HG03558 (cell line): Measurements from ENCODE around the gene ANKRD63.

Experiments used
- ATAC-seq: cut with Tn5 transposase; IDR thresholded peaks from one replicate; pipeline ENCODE4 v1.9.1; 2021; ENCODE audit warnings: moderate number of reproducible peaks; ENCODE audit not compliant: unreplicated experiment; ENCODE audit errors: extremely low read depth

Gene ANKRD63

DNA sequence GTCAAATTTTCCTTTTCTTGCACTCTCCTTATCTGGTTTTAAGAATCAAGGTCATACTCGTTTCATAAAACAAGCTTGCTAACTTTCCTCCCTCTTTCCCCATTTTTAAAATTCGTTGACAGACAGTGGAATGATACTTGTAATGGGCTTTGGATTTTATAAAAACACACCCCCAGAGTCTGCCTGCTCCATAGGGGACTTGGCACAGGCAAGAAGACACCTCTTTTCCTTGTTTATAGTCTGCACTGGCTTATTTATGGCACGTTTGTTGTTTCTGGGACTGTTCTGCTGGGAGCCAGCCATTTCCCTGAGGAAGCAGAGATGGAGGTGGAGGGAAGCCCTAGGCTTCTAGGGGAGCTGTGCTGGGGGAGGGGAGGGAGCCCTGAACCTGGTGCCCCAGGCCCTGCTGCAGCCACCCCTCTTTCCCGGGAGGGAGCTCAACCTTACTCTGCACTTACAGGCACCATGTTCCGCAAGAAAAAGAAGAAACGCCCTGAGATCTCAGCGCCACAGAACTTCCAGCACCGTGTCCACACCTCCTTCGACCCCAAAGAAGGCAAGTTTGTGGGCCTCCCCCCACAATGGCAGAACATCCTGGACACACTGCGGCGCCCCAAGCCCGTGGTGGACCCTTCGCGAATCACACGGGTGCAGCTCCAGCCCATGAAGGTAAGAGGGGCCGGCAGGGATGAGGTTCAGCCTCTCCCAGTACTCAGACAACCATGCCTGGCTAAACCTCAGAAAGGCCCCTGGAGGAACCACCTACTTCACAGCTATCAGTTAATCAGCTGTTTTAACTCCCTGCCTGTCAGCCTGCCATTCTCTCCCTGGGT, 18.3 kb downstream of the ANKRD63 start:
- no peak for ATAC-seq

DNA sequence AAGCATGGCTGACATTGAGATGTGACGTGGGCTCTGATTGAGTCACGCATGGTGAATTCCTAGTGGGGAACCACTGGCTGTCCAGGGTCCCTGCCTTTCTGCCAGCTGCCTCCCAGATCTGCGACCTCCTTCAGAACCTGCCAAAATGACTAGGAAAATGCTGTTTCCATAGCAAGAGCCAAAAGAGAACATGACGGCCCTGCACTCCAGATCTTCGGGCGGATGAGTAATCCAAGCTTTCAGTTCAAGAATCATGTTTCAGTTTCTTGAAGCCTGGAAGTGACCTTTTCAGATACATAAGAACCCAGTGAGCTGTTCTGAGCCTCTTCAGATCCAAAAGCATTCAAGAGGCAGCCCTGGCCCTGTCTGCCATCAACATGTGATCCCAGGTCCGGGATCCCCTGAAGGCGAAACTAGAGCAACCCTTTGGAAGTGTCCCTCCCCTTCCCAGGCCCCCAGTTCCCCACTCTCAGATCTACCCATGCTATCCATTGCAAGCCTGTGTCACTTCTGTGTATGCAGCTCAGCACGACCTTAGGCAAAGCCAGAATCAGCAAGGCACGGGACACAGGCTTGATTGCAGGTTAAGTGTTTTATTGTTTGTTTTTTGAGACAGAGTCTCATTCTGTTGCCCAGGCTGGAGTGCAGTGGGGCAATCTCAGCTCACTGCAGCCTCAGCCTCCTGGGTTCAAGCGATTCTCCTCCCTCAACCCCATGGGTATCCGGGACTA, 19.7 kb downstream of the ANKRD63 start:
- ATAC-seq: no peak

DNA sequence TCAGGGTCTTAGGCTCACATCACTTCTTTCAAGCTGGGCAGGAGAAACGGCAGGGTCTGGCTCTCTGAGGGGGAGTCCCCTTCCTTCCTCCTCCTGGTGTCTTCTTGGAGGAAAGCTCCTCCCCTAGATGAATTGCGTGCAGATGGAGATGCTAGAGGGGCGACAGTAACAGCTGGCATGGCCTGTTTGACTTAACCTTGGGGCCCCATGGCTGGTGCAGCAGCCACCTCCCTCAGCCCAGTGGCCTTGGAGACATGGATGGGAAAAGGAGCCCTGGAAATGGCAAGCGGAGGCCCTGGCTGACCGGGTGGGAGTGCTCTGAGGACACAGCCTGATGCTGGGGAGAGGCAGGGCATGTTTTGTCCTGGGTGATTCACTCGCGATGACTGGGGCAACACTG, 23.8 kb downstream of the ANKRD63 start:
- ATAC-seq: no peak

DNA sequence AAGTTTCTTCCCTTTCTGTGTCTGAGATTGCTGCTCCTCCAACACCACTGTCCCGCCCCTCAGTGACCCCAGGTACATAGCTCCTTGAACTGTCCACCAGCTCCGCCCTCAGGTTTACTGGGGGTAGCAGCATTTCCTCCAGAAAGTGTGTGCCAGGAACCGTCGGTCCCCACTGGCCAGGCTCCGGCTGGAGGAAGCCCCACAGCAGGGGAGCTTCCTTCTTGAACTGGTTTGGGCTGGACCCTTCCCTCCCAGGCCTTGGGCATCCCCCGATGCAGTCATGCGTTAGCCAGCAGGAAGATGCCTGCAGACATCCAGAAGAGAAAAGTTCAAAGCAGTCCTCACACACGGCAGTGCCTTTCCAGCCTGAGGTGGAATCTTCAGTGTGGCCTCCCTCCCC, 24.3 kb downstream of the ANKRD63 start:
- ATAC-seq: no peak

DNA sequence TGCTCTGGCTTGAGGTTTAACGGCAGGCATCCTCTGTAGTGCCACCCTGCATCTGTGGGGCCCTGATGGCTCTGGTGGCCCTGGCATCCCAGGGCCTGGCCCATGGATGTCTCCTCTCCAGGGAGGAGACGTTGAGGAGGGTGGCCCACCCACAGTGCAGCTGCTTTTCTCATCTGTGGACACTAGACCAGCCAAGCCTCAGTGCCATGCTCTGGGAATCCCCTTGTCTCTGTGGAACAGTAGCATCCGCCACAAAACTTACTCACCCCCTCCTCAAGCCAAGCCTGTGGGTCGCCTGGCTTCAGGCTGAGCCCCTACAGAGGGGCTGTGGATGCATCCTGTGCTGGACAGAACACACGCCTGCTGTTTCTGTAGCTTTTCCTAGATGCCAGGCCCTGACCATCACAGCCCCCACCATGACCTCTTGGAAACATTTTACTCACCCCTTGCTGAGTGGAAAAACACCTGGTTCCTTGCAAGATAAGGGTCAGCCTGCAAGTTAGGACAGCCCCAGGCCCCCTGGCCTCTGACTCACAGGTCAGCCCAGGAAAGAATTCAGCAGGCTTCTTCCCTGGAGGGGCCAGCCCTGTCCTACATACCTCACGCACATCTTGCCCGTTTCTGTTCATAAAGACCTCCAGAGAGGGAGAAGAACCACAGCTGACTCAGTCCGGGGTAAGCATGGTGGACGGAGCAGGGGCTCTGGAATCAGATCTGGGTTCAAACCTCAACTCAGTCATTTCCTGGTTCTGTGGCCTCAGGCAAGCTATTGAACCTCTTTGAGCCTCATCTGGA, 25.0 kb downstream of the ANKRD63 start:
- ATAC-seq: no peak

DNA sequence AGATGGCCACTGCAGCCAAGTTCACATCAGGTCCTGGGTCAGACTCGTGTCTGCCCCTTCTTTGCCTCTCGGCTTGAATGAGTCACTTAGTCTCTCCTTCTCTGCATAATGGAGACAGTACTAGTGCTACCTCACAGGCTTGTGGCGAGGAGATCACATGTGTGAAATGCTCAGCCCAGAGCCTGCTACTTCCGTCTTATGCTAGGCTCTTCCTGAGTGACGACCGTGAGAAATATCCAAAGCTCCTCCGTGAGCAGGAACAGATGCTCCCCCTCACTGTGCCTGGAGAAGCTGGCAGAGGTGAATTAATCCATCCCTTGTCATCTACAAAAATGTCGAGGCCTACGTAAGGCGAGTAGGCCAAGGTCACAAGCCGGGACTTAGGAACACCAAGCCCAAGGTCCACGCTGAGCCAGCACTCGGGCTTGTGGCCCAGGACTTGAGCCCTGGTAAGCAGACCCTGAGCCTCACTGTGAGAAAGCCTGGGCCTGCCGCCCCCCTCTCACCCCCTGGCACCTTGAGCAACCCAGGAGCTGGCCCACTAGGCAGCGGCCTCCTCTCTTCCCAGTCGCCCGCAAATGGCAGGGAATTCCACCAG, 26.1 kb downstream of the ANKRD63 start:
- ATAC-seq: no peak

DNA sequence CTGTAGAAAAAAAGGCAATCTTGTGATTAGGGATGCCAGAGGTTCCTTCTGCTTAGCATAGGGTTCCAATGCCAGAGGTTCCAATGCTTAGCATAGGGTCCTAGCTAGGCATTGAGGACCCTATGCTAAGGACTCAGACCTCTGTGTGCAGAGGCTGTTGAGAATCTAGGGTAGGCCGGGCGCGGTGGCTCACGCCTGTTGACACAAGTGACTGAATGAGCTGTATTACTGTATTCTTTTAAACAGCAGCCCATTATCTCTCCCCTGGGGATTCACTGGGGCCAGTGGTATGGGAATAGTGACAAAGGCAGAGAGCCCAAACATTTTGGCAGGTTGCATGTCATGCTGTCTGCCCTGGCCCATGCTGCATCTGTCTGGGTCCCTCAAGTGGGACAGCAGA, 27.8 kb downstream of the ANKRD63 start:
- ATAC-seq: no peak

DNA sequence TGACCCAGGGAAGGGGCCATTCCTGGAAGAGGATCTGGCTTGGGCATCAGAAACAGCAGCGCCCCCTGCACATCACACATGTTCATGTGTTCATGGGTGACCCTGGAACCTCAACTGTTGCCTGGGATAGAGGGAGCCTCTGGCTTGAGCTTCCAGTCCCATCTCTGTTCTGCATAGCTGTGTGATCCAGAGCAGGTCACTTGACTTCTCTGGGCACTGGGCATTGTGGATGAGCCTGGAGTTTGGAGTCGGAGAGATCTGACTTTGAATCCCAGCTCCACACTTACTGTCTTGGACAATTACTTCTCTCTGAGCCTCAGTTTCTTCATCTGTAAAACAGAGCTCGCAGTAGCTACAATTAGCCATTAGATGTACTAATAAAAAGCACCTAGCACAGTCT, 28.4 kb downstream of the ANKRD63 start:
- no peak for ATAC-seq

DNA sequence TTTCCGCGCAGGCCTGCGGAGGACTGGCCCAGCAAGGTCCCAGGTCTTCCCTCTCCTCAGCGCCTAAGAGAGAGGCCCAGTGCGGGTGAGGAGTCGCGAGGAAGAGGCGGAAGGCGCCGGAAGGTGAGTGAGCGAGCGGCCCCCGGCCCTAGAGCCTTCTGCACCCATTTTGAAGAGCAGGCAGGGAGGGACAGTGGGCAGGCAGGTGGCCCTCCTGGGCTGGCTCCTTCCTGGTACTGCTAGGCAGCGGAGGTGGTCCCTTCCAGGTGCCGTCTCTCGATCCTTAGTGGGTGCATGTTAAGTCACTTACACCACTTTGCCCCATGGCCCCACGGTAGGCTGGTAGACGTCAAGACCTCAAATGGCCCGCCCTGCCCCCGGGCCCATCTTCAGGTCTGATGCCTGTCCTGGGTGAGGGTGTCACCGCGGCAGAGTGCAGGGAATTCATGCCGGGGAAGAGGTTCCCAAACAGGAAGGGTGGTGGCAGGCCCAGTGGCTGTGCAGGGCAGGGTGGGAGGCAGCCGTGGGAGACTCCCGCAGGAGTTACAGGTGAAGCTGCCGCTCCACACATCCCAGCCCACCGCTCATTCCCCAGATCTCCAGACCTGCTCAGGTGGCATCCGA, 29.6 kb downstream of the ANKRD63 start:
- no peak for ATAC-seq

DNA sequence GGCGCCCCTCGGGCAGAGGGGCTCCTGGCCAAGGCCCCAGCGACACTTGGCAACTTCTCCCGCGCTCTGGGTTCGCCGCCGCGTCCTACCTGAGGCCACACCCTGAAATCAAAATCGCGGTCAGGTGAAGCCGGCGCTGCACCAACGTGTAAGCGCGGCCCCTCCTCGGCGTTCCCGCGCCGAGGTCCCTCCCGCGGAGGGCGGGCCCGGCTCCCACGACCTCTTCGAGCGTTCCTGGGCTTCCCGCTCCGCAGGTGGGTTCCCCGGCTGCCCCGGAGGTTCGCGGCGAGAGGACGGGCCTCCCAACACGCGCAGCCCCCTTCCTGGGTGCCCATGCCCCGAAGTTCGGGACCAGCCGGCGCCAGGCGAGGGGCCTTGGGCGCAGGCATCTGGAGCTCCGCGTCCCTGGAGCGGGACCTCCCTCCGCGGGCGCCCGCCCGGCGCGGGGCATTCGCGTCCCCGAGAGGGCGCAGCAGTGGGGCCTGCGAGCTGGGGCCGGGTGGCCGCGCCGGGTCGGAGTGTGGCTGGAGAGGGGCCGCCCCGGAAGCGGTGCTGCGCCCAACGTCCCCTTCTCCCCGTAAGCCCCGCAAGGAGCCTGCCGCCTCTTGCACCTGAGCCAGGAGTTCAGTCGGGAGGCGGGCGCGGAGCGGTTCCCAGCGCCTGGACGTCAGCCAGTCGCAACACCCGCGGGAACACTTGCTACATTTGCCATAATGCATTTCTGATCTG, 30.3 kb downstream of the ANKRD63 start:
- no peak for ATAC-seq

DNA sequence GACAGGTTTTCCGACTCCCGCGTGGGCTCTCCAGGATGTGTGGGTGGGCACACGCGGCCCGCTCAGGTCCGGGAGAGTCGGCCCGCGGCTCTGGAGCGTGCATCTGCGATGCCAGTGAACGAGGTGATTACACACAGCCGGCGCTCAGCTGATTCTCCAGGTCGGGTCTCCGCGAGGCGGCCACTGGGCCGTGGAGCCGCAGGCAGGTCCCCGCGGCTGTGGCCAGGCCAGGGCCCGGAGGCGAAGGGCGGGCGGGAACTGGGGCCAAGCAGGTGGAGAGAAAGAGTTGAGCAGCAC, 30.8 kb downstream of the ANKRD63 start:
- ATAC-seq: no peak

DNA sequence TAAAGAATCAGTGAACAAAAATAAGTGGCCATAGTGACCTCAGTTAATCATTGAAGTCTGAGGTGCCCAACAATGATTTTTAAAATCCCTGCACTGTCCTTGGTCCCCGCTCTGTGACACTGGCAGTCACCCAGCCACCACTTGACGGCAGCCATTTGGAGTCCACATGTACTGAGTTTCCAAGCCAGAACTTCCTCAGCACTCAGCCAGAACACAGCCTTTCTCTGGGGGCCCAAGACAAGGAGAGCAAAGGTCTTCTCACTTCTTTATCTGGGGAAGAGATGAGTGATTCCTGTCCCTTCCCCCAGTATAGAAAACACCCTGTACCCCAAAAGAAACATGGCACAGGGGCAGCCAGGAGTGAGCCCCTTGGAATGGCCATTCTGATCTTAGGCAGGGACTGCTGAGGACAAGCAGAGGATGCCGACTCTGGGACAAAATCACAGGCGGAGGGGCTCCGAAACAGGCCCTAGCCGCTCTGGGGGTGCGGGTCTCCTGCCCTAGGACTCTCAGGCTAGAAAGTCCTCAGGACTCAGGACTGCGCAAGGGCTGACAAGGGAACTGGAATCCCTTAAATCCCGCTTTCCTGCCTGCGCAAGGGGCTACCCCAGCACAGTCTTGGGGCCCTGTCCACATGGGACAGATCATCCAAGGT, 31.3 kb downstream of the ANKRD63 start:
- ATAC-seq: no peak

DNA sequence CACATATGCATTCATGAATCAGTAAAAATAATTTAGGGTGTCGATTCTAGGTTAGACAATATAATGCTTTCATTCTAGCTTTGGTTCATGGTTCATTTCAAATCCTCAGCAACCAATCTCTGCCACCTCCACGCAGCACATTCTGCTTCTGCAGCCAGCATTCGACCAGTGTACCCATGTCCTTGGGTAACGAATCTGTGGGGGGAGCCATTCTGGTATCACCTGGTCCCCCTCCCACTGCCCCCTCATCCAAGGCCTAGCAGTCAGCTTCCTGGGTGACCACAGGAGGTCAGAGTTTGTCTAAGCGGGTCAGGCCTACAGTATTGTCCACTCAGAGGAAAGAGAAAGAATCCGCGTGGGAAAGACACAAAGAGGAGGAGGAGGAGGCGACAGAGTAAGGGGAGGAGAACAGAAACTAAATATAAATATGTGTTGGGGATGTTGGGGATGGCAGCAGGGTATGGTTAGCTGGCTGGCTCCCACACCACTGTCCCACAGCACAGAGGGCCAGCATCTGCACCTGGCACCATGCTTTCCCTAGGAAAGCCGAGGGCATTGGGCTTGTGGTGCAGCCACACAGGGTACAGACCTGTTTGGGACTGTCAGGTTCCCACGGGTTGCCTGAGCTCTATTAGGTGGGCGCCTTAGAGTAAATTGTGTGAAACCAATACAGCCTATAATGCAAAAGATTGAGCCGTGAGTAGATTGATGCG, 31.9 kb downstream of the ANKRD63 start:
- no peak for ATAC-seq

DNA sequence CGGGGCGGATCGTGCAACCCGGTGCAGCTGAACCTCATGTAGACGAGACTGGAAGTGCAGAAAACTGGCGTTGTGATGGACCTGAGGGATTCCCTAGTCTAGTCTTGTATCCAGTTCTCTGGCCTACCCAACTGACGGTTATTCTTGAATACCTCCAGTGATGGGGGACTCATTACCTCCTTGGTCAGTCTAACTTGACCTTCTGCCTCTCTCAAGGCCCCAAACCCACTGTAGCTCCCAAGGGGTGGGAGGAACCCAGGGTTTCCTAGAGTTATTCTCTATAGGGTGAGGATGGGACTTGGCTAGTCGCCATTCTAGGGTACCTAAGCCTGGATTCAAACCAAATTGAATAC, 32.6 kb downstream of the ANKRD63 start:
- ATAC-seq: no peak

DNA sequence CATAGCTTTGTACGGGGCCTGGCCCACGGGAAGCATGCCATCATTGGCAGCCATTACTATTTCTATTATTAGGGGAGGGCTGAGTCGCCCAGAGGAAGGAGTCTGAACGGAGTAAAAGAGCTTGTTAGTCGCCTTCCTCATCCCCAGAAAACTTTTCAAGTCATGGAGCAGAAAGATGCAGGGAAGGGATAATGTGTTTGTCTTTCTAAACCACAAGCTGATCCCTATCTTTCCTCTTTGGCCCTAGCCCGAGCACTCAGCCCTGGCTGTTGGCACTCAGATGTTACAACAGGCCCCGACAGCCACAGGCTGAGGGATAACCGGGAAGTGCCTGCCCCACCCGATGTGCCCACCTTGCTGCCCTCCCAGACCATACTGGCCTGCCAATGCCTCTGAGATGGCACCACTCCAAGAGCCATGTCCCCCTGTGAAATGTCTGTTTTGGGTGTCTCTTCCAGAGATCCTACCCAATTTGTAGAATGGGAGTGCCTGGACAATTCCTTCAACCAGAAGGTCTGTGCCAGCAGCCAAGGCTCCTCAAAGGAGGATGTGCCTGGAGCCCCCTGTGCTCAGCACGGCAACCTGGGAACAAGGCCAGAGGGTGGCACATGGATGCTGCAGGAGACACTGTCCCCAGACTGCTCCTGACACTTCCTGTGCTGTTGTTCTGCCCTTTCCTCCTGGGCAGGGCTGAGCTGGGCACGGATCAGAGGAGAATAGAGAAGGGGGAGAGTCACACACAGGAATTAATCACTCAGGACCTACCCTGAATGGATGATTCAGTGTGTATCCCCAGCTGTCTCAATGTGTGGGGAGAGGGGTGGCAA, 33.2 kb downstream of the ANKRD63 start:
- no peak for ATAC-seq

DNA sequence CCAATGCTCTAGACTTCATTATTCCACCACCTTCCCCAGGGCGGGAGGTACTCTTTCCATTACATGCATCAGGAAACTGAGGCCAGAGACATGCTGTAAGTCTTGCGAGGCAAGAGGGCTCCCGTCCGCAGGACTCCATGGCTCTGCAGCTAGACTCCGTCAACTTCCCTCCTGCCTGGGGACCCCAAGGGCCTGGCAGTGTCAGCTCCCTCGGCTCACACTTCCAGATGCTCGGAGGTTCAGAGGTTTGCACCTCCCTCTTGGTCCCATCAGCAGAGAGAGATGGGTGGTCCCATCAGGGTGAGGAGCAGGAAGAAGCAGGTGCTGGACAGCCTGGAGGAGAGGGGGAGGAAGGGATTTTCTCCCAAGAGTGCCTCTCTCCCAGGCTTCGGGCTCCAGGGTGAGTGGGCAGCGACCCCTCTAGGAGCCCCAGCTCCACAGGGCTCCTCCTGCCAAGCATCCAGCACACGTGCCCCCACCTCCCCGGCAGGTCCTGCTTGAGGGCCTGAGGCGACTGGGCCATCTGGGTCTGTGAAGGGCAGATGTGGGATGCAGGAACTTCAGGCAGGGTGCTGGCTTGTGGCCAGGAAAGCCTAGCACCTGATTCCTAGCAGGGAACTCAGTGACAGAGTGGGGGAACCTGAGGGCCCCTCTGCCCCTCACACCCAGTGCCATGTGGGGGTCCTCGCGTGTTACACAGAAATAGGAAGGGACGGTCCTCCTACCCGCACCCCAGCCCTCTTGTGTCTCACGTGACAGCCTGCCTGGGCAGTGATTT, 34.7 kb downstream of the ANKRD63 start:
- ATAC-seq: no peak

DNA sequence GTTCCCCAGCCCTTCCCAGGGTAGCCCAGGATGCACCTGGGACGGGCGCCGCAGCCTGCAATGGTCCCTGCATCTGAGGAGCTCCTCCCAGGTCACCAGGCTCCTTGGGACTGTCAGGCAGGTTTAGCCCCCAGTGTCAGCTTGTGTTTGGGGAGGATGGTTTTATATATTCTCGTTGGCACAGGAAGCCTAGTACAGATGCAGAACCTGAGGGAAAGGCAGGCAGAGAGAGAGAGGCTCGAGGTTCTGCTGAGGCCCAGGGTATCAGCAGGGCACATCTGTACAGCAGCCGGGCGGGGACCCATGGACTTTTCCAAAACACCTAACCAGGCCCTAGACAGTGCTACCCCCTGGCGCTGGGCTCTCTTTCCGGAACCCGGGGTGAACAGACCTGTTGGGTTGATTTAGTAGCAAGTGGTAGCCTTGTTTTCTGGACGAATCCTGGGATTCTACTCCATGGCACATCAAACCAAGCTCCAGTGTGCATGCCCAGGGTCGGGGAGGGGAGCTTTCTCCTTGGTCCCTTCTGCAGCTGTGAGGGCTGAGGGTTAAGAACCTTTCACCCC, 35.4 kb downstream of the ANKRD63 start:
- ATAC-seq: no peak
